ENCODE measurements around the gene TGFBRAP1. TPM values are rescaled to one million over a fixed set of nuclear protein-coding genes. Genes with fewer than 3 reads are reported as not detected.

Gene TGFBRAP1
- total and polyA plus RNA-seq, 9 of the 15 experiments (the other 6 are each of a cell fraction or from before 2014, with no cell fraction given) = 3.7 to 18.0 (median 11.0) TPM

- TF ChIP-seq UBTF (IDR thresholded peaks at IDR 0.05; ENCODE audit: borderline replicate concordance in 1 of 2, low read depth in 2 of 2, low read length in 2 of 2) (no peak), PPARD (CRISPR knock-in tag; IDR thresholded peaks at IDR 0.05) (no peak), GATAD2A (IDR thresholded peaks at IDR 0.05) (no peak), SRSF9 (IDR thresholded peaks at IDR 0.05; ENCODE audit: borderline replicate concordance, low read depth, low read length) (no peak), PHB2 (IDR thresholded peaks at IDR 0.05; ENCODE audit: low read depth) (no peak), ZNF780A (CRISPR knock-in tag; IDR thresholded peaks at IDR 0.05) (no peak), NR3C1 (CRISPR knock-in tag; IDR thresholded peaks at IDR 0.05) (no peak)
Measured at GRCh38 chr2:105249891-105250290, 79.6 kb downstream of the TGFBRAP1 start (continued).

GRCh38 chr2:105249181-105249580 is 80.4 kb downstream of the TGFBRAP1 start:
- POLR2A ChIA-PET = no interaction called here
- in situ Hi-C loops (cut with MboI) = no loop called here

More at GRCh38 chr2:105249181-105249580, 80.4 kb downstream of the TGFBRAP1 start:
- BruUV-seq (replicated peaks) = no TSS peak
- Histone ChIP-seq H3K9me1 (ENCODE audit: control insufficient read depth, insufficient read depth, low read length) (no peaks in the 10 kb centered on the region), H3K9me3 (replicated peaks; ENCODE audit: control insufficient read depth, insufficient read depth, low read depth, low read length) (no peaks in the 10 kb centered on the region; the same call in 1 of the 2 replicates), H4K20me1 (replicated peaks; ENCODE audit: control insufficient read depth, insufficient read depth, low read length) (no peaks in the 10 kb centered on the region), H3K36me3 (ENCODE audit: control insufficient read depth, insufficient read depth, low read length) (no peaks in the 10 kb centered on the region), H3K79me2 (ENCODE audit: control insufficient read depth, insufficient read depth, low read length) (no peaks in the 10 kb centered on the region), H3K9ac (ENCODE audit: insufficient read depth in 1 of 2, low read depth in 2 of 2, low read length in 2 of 2) (no peak overlapping the region), H3K4me2 (ENCODE audit: insufficient read depth, low read length) (no peak overlapping the region), H3K4me3 (no peak overlapping the region), H2AFZ (ENCODE audit: low read depth, low read length) (no peak overlapping the region), H3K4me1 (replicated peaks in 1 of 2; ENCODE audit: control insufficient read depth in 2 of 2, insufficient read depth in 2 of 2, low read length in 2 of 2) (no peaks in the 10 kb centered on the region; a peak in 1 of 5 replicates), H3K27me3 (ENCODE audit: control insufficient read depth in 2 of 2, insufficient read depth in 2 of 2, low read length in 2 of 2) (peaks cover 11 to 23% of the 10 kb centered on the region in 2 experiments; a peak in 4 of 5 replicates), H3K27ac (ENCODE audit: extremely low read depth, low read depth, low read length) (no peak overlapping the region)
- intact Hi-C loops (cut with micrococcal nuclease) = no loop called here
- FAIRE-seq = no peak
- ATAC-seq = no peak
- CTCF ChIA-PET (ENCODE audit: low intra/inter-chr PET ratio) = no interaction called here
- 0% methylated on average over 3 of the region's 5 CpGs for WGBS (ENCODE audit: insufficient coverage, low coverage, missing lambda C conversion rate)
- TF ChIP-seq PREB (CRISPR knock-in tag; IDR thresholded peaks at IDR 0.05) = no peak
- TF ChIP-seq UBTF (IDR thresholded peaks at IDR 0.05; ENCODE audit: borderline replicate concordance in 1 of 2, low read depth in 2 of 2, low read length in 2 of 2) = no peak
- TF ChIP-seq ZBTB12 (CRISPR knock-in tag; IDR thresholded peaks at IDR 0.05) = no peak
- no peak for TF ChIP-seq ZKSCAN8 (CRISPR knock-in tag; IDR thresholded peaks at IDR 0.05)
- no peak for TF ChIP-seq RCOR1 (IDR thresholded peaks at IDR 0.05; ENCODE audit: borderline replicate concordance in 1 of 2, low read depth in 2 of 2, low read length in 2 of 2)
- TF ChIP-seq SMAD2 (IDR thresholded peaks at IDR 0.05; ENCODE audit: low read depth, low read length) = no peak
- no peak for TF ChIP-seq ZBED1 (IDR thresholded peaks at IDR 0.05)
- no peak for TF ChIP-seq ZNF253 (CRISPR knock-in tag; conservative IDR thresholded peaks at IDR 0.05)
- no peak for TF ChIP-seq ZNF175 (CRISPR knock-in tag; IDR thresholded peaks at IDR 0.05; ENCODE audit: low read depth)
- no peak for TF ChIP-seq NR3C1 (CRISPR knock-in tag; IDR thresholded peaks at IDR 0.05)
- no peak for DNase-seq (ENCODE audit: extremely low read depth in 1 of 4, low spot score in 3 of 4)
